ENCODE measurements around the gene PRKG2. TPM values are rescaled to one million over a fixed set of nuclear protein-coding genes. Genes with fewer than 3 reads are reported as not detected.

PRKG2 gene
- total and polyA plus RNA-seq, 2 of the 13 experiments (the other 11 are each of a cell fraction or from before 2014, with no cell fraction given) = 0.04 TPM

DNA sequence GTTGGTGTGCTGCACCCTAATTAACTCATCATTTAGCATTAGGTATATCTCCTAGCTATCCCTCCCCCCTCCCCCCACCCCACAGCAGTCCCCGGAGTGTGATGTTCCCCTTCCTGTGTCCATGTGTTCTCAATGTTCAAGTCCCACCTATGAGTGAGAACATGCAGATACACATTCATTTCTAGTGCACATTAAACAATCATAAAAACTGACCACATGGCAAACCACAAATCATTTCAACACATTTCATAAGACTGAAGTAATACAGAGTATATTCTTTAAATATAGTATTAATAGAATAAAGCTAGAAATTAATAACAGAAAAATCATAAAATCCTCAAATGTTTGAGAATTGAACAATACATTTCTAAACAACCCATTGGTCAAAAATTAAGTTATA lies 34.1 kb downstream of the PRKG2 start:
- Histone ChIP-seq H3K9me3 (ENCODE audit: low read length) (no peaks in the 10 kb centered on the region), H3K27ac (ENCODE audit: extremely low read length, insufficient read depth, low read length) (no peak overlapping the region), H3K79me2 (ENCODE audit: insufficient read depth, low read length) (no peaks in the 10 kb centered on the region), H3K9ac (ENCODE audit: insufficient read depth, low read depth, low read length) (no peak overlapping the region), H3K4me3 (replicated peaks in 1 of 3; ENCODE audit: insufficient read depth in 1 of 3, low read depth in 2 of 3, low read length in 3 of 3) (no peak overlapping the region), H3K36me3 (replicated peaks in 1 of 2; ENCODE audit: control insufficient read depth in 1 of 2, insufficient read depth in 2 of 2, low read length in 2 of 2) (no peaks in the 10 kb centered on the region), H2AFZ (ENCODE audit: low read length) (no peak overlapping the region), H3K4me2 (ENCODE audit: low read depth, low read length) (no peak overlapping the region), H4K20me1 (ENCODE audit: insufficient read depth, low read length) (no peaks in the 10 kb centered on the region), H3K4me1 (ENCODE audit: insufficient read depth, low read length) (no peaks in the 10 kb centered on the region), H3K27me3 (ENCODE audit: control insufficient read depth in 1 of 2, insufficient read depth in 2 of 2, low read length in 2 of 2) (no peaks in the 10 kb centered on the region)
- POLR2A ChIA-PET = no interaction called here
- CTCF ChIA-PET (ENCODE audit: low intra/inter-chr PET ratio, low total read pairs) = no interaction called here
- no TSS peak for BruUV-seq (replicated peaks)
- WGBS (ENCODE audit: low lambda C conversion rate) = 0% methylated on average over 1 of the region's 1 CpG
- DNase-seq (ENCODE audit: low spot score) (no peak), FAIRE-seq (no peak), ATAC-seq (no peak)
- in situ Hi-C loops (cut with HindIII; ENCODE audit: extremely low pct_ligation_motif_present, low pct_unique_long_range_greater_than_20kb) (no loop called here), intact Hi-C loops (cut with micrococcal nuclease; ENCODE audit: unreplicated experiment) (no loop called here)
- TF ChIP-seq, protein P1, sequence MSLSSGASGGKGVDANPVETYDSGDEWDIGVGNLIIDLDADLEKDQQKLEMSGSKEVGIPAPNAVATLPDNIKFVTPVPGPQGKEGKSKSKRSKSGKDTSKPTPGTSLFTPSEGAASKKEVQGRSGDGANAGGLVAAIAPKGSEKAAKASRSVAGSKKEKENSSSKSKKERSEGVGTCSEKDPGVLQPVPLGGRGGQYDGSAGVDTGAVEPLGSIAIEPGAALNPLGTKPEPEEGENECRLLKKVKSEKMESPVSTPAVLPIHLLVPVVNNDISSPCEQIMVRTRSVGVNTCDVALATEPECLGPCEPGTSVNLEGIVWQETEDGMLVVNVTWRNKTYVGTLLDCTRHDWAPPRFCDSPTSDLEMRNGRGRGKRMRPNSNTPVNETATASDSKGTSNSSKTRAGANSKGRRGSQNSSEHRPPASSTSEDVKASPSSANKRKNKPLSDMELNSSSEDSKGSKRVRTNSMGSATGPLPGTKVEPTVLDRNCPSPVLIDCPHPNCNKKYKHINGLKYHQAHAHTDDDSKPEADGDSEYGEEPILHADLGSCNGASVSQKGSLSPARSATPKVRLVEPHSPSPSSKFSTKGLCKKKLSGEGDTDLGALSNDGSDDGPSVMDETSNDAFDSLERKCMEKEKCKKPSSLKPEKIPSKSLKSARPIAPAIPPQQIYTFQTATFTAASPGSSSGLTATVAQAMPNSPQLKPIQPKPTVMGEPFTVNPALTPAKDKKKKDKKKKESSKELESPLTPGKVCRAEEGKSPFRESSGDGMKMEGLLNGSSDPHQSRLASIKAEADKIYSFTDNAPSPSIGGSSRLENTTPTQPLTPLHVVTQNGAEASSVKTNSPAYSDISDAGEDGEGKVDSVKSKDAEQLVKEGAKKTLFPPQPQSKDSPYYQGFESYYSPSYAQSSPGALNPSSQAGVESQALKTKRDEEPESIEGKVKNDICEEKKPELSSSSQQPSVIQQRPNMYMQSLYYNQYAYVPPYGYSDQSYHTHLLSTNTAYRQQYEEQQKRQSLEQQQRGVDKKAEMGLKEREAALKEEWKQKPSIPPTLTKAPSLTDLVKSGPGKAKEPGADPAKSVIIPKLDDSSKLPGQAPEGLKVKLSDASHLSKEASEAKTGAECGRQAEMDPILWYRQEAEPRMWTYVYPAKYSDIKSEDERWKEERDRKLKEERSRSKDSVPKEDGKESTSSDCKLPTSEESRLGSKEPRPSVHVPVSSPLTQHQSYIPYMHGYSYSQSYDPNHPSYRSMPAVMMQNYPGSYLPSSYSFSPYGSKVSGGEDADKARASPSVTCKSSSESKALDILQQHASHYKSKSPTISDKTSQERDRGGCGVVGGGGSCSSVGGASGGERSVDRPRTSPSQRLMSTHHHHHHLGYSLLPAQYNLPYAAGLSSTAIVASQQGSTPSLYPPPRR (CRISPR knock-in tag; IDR thresholded peaks at IDR 0.05; ENCODE audit: borderline replicate concordance) = no peak
- TF ChIP-seq ZNF616 (CRISPR knock-in tag; IDR thresholded peaks at IDR 0.05; ENCODE audit: low read depth) (no peak), ZNF335 (CRISPR knock-in tag; IDR thresholded peaks at IDR 0.05) (no peak), NR2F6 (IDR thresholded peaks at IDR 0.05) (no peak), NR2F6 (CRISPR knock-in tag; IDR thresholded peaks at IDR 0.05) (no peak), ZKSCAN8 (CRISPR knock-in tag; IDR thresholded peaks at IDR 0.05; ENCODE audit: borderline replicate concordance) (no peak), ZSCAN9 (CRISPR knock-in tag; IDR thresholded peaks at IDR 0.05; ENCODE audit: borderline replicate concordance) (no peak), RNF2 (conservative IDR thresholded peaks at IDR 0.05; ENCODE audit: low read depth) (no peak)
- TF ChIP-seq, protein P2, sequence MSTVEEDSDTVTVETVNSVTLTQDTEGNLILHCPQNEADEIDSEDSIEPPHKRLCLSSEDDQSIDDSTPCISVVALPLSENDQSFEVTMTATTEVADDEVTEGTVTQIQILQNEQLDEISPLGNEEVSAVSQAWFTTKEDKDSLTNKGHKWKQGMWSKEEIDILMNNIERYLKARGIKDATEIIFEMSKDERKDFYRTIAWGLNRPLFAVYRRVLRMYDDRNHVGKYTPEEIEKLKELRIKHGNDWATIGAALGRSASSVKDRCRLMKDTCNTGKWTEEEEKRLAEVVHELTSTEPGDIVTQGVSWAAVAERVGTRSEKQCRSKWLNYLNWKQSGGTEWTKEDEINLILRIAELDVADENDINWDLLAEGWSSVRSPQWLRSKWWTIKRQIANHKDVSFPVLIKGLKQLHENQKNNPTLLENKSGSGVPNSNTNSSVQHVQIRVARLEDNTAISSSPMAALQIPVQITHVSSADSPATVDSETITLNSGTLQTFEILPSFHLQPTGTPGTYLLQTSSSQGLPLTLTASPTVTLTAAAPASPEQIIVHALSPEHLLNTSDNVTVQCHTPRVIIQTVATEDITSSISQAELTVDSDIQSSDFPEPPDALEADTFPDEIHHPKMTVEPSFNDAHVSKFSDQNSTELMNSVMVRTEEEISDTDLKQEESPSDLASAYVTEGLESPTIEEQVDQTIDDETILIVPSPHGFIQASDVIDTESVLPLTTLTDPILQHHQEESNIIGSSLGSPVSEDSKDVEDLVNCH (CRISPR knock-in tag; IDR thresholded peaks at IDR 0.05) = no peak
- TF ChIP-seq, protein P3, sequence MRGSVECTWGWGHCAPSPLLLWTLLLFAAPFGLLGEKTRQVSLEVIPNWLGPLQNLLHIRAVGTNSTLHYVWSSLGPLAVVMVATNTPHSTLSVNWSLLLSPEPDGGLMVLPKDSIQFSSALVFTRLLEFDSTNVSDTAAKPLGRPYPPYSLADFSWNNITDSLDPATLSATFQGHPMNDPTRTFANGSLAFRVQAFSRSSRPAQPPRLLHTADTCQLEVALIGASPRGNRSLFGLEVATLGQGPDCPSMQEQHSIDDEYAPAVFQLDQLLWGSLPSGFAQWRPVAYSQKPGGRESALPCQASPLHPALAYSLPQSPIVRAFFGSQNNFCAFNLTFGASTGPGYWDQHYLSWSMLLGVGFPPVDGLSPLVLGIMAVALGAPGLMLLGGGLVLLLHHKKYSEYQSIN (CRISPR knock-in tag; IDR thresholded peaks at IDR 0.05; ENCODE audit: borderline replicate concordance) = no peak
